Tibial artery (tissue), 4 donors: ENCODE results near the gene STING1.

Experiments used
- DNase-seq, 2 donors: peaks; one replicate each; pipeline ENCODE4 v3.0.0-alpha.2; 2019
- H3K27ac ChIP-seq, 2 donors: fragments of 200-600 bp; sonication (generic) in 1 of 2; 1 replicate in 1 of 2; 2 replicates in 1 of 2; pipeline ENCODE4 v1.5.1; 2018 to 2019; ENCODE audit warnings: mild to moderate bottlenecking in 1 of 2
- H3K27me3 ChIP-seq, 2 donors: fragments of 200-600 bp; sonication (generic) in 1 of 2; one replicate each; pipeline versions ENCODE4 v1.5.1 to v1.6.0; 2016 to 2019
- H3K36me3 ChIP-seq, 3 donors: fragments of 200-600 bp; sonication (generic) in 2 of 3; one replicate each; pipeline ENCODE4 v1.5.1; 2016 to 2019; ENCODE audit warnings: mild to moderate bottlenecking in 2 of 3
- H3K4me1 ChIP-seq, 4 donors: fragments of 200-600 bp; sonication (generic) in 2 of 4; 1 replicate in 3 of 4; 2 replicates in 1 of 4; pipeline ENCODE4 v1.5.1; 2016 to 2019
- H3K4me3 ChIP-seq, 2 donors: fragments of 200-600 bp; sonication (generic) in 1 of 2; 1 replicate in 1 of 2; 2 replicates in 1 of 2; pipeline ENCODE4 v1.5.1; 2018 to 2019; ENCODE audit warnings: mild to moderate bottlenecking in 2 of 2
- H3K9me3 ChIP-seq, 3 donors: fragments of 200-600 bp; sonication (generic) in 1 of 3; one replicate each; pipeline ENCODE4 v1.5.1; 2016 to 2019
- CTCF ChIP-seq, 2 experiments: fragments of 200-600 bp in 1 of 2; fragments of 450-650 bp in 1 of 2; IDR thresholded peaks; one replicate each; pipeline ENCODE4 v1.5.1; 2017 to 2019; ENCODE audit warnings: antibody characterized with exemption in 2 of 2, mild to moderate bottlenecking in 1 of 2, moderate library complexity in 1 of 2
- intact Hi-C: fragments of 100-400 bp; cut with DNase I; formaldehyde crosslinking; loops from one replicate; pipeline ENCODE4 v1.15.0; 2023; ENCODE audit warnings: low total_unique reads

The STING1 gene

GRCh38 chr5:139459451-139459934 lies 23.1 kb downstream of the STING1 start:
- no peak for TF ChIP-seq CTCF (IDR thresholded peaks at IDR 0.05)
- H3K36me3 ChIP-seq = no peaks in the 10 kb centered on the region
- no peak for DNase-seq
- no peaks in the 10 kb centered on the region for H3K27me3 ChIP-seq
- intact Hi-C loops = no loop called here
- no peak overlapping the region for H3K27ac ChIP-seq
- H3K4me3 ChIP-seq = no peak overlapping the region
- H3K9me3 ChIP-seq = no peaks in the 10 kb centered on the region
- H3K4me1 ChIP-seq = no peaks in the 10 kb centered on the region

GRCh38 chr5:139458580-139459407 lies 23.8 kb downstream of the STING1 start:
- no peaks in the 10 kb centered on the region for H3K9me3 ChIP-seq
- H3K27me3 ChIP-seq = no peaks in the 10 kb centered on the region
- H3K36me3 ChIP-seq = no peaks in the 10 kb centered on the region
- no peaks in the 10 kb centered on the region for H3K4me1 ChIP-seq
- no peak for TF ChIP-seq CTCF (IDR thresholded peaks at IDR 0.05)
- intact Hi-C loops = no loop called here
- H3K27ac ChIP-seq = no peak overlapping the region
- H3K4me3 ChIP-seq = no peak overlapping the region
- no peak for DNase-seq

GRCh38 chr5:139457653-139458306 lies 24.8 kb downstream of the STING1 start:
- H3K27me3 ChIP-seq = no peaks in the 10 kb centered on the region
- DNase-seq = no peak
- H3K27ac ChIP-seq = no peak overlapping the region
- H3K4me1 ChIP-seq = no peaks in the 10 kb centered on the region
- no peaks in the 10 kb centered on the region for H3K36me3 ChIP-seq
- H3K4me3 ChIP-seq = no peak overlapping the region
- TF ChIP-seq CTCF (IDR thresholded peaks at IDR 0.05) = no peak
- intact Hi-C loops = no loop called here
- H3K9me3 ChIP-seq = no peaks in the 10 kb centered on the region

GRCh38 chr5:139457241-139457640 lies 25.3 kb downstream of the STING1 start:
- intact Hi-C loops = no loop called here

GRCh38 chr5:139456776-139457175 lies 25.8 kb downstream of the STING1 start:
- Histone ChIP-seq H3K36me3 (no peaks in the 10 kb centered on the region), H3K27ac (no peak overlapping the region), H3K27me3 (no peaks in the 10 kb centered on the region), H3K9me3 (no peaks in the 10 kb centered on the region), H3K4me1 (no peaks in the 10 kb centered on the region), H3K4me3 (no peak overlapping the region)
- intact Hi-C loops = no loop called here
- no peak for TF ChIP-seq CTCF (IDR thresholded peaks at IDR 0.05)
- DNase-seq = no peak

More at GRCh38 chr5:139457241-139457640, 25.3 kb downstream of the STING1 start:
- Histone ChIP-seq H3K27ac (no peak overlapping the region), H3K4me3 (no peak overlapping the region), H3K4me1 (no peaks in the 10 kb centered on the region), H3K9me3 (no peaks in the 10 kb centered on the region), H3K36me3 (no peaks in the 10 kb centered on the region), H3K27me3 (no peaks in the 10 kb centered on the region)
- TF ChIP-seq CTCF (IDR thresholded peaks at IDR 0.05) = no peak
- no peak for DNase-seq
